Kidney glomerular epithelial cell (primary cell): ENCODE data around the gene TRPM2.

Experiments
- DNase-seq: peaks from one replicate; lab custom pipeline; 2025; lab: John Stamatoyannopoulos, UW

TRPM2 gene

GRCh38 chr21:44431300-44431699 lies 77.9 kb downstream of the TRPM2 start:
- DNase-seq, result no peak

- no peak for DNase-seq
Measured at GRCh38 chr21:44432841-44433790, 79.7 kb downstream of the TRPM2 start.

DNA sequence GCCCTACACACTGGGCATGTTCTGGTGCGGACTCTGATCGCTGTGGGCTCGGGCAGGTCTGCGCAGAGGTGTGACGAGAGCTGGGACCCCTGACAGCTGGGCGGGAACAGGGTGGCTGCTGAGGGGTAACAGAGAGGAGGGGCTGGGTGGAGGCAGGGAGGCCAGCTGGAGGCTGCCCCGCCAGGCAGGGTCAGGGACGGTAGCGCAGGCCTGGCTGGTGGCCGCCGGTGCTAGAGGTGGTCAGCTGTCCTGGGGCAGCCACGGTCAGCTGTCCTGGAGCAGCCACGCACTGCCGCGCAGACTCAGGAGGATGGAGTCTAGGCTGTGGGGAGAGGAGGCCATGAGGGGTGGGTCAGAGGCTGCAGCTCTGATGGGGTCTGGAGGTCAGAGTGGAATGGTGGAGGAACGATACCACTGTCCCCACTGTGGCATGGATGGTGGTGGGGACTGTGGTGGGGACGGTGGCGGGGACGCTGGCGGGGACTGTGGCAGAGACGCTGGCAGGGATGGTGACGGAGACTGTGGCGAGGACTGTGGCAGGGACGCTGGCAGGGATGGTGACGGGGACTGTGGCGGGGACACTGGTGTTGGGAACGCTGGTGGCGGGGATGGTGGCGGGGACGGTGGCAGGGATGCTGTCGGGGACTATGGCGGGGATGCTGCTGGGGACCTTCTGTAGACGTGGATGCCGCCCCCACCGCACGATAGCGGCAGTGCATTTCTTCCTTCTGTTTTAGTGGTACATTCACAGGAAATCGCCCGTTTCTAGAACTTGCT lies 80.6 kb downstream of the TRPM2 start:
- DNase-seq, result no peak

GRCh38 chr21:44434568-44434925 lies 81.1 kb downstream of the TRPM2 start:
- DNase-seq, result no peak

- no peak for DNase-seq
Measured at GRCh38 chr21:44434936-44435635, 81.7 kb downstream of the TRPM2 start.

DNA sequence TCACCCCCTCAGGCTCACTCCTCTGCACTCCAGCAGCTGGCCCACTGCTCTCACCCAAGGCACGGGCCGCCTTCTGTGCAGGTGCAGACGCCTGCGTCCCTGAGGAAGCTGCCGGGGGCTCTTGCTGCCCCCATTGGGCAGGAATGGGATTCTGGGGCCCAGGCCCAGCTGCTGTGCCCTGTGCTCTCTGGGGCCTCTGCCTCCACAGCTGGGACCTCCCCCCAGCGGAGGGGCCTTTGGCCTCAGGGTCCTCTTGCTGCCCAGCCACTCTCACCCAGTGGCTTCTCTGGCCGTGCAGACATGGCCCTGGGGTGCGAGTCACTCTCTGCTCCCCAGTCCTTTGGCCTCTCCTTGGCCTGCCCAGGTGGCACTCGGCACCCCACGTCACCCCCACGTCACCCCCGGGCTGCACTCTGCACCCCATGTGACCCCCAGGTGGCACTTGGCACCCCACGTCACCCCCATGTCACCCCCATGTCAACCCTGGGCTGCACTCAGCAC lies 82.7 kb downstream of the TRPM2 start:
- DNase-seq, result no peak

GRCh38 chr21:44436958-44437357 lies 83.5 kb downstream of the TRPM2 start:
- no peak for DNase-seq

GRCh38 chr21:44437371-44437695 lies 83.9 kb downstream of the TRPM2 start:
- no peak for DNase-seq

GRCh38 chr21:44437696-44438431 lies 84.4 kb downstream of the TRPM2 start:
- DNase-seq, result no peak

GRCh38 chr21:44438531-44439210 lies 85.2 kb downstream of the TRPM2 start:
- DNase-seq, result no peak

DNA sequence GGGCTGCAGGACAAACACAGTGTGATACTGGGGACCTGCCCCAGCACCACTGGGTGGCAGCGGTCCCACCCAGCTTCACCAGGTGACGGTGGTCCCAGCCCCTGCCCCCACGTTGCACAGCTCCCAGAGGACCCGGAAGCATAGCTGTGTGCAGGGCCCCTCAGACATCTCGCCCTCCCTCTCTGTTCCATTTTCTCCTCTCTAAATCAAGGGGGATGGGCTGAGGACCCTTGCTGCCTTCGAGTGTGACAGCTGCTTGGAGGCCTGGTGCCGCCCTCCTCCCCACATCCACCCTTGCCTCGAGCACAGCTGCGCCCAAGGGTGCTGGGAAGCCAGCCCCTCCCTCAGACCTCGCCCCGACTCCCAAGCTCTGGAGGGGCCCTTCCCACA lies 85.8 kb downstream of the TRPM2 start:
- no peak for DNase-seq

DNA sequence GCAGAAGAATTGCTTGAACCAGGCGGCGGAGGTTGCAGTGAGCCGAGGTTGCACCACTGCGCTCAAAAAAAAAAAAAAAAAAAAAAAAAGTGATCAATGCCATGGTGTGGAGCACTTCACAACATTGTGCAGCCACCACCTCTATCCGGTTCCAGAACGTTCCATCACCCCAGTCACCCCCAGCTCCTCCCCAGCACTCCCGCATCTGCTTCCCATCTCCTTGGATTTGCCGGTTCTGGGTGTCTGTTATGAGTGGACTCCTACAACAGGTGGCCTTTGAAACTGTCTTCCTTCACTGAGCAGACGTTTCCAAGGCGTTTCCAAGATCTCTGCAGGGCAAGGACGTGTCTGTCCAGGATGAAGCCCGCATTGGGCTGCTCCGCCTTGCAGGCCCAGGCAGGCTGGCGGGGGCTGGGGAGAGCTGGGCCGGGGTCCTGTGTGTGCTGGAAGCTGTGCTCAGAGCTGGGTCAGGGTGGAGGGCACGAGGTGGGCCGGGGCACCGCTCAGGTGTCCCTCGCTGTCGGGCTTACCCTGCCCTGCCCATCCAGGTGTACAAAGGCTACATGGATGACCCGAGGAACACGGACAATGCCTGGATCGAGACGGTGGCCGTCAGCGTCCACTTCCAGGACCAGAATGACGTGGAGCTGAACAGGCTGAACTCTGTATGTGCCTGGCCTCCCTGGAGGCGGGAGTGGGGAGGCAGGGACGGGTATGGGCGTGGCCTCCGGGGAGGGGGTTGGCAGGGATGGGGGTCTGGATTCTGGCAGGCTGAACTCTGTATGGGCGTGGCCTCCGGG lies 87.0 kb downstream of the TRPM2 start:
- DNase-seq, result no peak

GRCh38 chr21:44441041-44441400 lies 87.6 kb downstream of the TRPM2 start:
- DNase-seq, result no peak

GRCh38 chr21:44441581-44442265 lies 88.3 kb downstream of the TRPM2 start:
- DNase-seq, result no peak

DNA sequence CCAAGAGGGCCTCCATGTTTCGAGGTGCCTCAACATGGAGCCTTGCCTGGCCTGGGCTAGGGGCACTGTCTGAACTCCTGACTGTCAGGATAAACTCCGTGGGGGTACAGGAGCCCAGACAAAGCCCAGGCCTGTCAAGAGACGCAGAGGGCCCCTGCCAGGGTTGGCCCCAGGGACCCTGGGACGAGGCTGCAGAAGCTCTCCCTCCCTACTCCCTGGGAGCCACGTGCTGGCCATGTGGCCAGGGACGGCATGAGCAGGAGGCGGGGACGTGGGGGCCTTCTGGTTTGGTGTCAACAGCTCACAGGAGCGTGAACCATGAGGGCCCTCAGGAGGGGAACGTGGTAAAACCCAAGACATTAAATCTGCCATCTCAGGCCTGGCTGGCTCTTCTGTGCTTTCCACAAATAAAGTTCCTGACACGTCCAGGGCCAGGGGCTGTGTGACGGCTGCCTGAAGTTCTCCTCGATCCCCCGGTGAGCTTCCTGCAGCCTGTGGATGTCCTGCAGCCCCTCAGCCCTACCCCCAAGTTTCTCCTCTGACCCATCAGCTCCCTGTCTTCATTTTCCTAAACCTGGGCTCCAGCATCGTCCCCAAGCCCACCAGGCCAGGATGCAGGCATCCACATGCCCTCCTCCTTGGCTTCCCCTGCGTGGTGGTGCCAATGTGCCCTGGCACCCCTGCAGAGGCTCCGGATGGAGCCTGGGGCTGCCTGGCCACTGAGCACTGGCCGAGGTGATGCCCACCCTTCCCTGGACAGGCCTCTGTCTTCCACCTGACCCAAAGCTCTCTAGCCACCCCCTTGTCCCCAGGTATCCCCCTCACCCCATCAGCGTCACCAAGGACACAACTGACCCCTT lies 89.1 kb downstream of the TRPM2 start:
- no peak for DNase-seq

DNA sequence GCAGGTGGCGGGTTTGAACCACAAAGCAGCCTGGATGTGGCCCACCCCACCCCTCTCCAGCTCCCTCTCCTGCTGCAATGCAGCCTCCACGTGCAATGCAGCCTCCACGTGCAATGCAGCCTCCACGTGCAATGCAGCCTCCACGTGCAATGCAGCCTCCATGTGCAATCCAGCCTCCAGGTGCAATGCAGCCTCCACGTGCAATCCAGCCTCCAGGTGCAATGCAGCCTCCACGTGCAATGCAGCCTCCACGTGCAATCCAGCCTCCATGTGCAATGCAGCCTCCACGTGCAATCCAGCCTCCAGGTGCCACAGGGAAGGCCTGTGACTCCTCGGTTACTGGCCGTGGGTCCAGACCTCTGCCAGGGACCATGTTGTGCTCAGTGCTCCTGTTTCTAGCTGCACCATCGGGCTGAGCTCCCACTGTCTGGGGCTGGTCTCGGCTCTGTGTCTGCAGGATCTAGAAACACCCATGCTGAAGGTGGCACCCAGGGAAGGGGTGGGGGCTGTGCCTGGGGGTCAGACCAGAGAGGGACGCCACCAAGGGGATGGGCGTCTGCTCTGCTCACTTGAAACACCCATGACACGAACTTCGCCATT lies 90.0 kb downstream of the TRPM2 start:
- no peak for DNase-seq

- DNase-seq, result no peak
Measured at GRCh38 chr21:44443891-44444285, 90.5 kb downstream of the TRPM2 start.

DNA sequence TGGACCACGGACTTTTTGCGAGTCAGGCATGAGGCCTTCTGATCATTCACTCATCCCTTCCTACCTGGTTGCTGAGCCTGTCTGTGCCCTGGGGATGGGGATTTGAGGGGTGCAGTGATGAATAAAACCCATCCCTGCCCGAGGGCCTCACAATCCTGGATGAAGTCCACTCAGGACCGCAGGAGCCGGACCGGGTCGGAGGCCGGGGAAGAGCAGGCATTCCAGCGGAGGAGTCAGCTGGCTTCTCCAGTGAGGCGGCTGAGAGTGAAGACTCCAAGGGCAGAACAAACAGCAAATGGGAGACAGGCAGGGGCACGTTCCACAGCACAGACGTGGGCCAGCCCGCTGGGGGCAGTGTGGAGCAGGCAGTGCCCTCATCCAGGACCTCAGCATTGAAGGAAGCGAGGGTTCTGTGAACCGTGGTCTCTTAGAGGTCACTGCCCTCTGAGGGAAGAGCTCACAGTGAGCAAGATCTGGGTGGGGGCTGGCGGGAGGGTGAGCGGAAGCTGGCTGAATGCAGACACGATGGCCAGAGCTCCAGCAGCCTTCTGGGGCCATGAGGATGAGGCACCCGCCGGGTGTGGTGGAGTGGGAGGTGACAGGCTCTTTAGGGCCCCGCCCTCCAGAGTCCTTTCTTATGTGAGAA lies 91.0 kb downstream of the TRPM2 start:
- no peak for DNase-seq
